DMS153 treated with DMSO at 0.1 percent for 48 hours (cell line): Measurements from ENCODE around the gene APOA1.
A peak's percentile ranks its signal among the peaks of the same experiment; 100 is the strongest.

Experiments used
- DNase-seq: peaks from one replicate; lab custom pipeline; 2025; ENCODE audit not compliant: unreplicated experiment; lab: John Stamatoyannopoulos, UW

APOA1 gene

DNA sequence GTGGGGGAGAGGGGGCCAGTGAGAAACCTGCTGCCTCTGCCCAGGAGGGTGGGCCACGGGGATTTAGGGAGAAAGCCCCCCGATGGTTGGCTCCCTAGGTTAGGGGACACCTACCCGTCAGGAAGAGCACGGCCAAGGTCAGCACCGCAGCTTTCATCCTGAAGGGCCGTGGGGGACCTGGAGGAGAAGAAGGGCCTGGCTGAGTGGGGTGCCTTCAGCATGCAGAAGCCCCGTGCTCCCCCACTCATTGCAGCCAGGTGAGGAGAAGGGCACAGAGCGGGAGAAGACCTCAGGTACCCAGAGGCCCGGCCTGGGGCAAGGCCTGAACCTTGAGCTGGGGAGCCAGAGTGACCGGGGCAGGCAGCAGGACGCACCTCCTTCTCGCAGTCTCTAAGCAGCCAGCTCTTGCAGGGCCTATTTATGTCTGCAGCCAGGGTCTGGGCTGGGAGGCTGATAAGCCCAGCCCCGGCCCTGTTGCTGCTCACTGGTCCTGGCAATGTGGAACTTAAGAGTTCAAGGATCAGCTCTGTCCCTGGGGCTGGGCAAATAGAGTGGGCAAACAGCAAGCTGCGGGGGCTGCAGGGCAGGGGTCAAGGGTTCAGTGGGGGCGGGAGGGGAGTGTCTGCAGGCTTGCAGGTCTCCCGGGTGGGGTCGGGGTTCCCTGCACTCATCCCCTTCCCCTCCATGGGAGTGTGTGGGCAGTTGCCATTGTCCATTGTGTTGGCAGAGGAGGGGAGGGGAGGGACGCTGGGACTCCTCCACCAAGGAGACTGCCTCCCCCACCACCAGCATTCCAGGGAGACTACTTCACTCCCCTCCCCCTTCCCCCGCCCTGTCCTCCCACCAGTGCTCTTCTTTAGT is at the start of gene APOA1:
TSS of gene APOA1 (minus strand) at position 392 of the 861 bp plus-strand sequence. CDS start at position 157, 235 bp downstream.
- DNase-seq, result no peak

- no peak for DNase-seq
Observed at GRCh38 chr11:116885951-116886655, 48.7 kb upstream of the APOA1 start.

- DNase-seq, result no peak
Observed at GRCh38 chr11:116882386-116882785, 45.0 kb upstream of the APOA1 start.

DNA sequence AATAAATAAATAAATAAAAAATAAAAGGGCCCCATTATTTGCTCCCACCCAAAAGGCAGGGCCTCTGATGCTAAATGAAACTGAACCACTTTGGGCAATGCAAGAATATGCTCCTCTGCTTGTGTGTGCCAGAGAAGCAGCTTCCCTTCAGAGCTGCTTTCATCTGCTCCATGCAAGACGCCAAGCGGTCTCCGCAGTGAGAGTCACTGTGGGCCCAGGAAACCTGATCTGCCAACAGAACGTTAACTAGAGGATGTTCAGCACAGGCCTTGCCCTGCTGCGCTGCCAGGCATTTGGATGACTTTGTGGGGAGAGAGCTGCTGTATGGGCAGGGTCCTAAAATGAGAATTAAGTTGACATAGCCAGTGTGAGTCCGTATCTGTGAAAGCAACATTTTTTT is 43.7 kb upstream of the APOA1 start:
- DNase-seq, result no peak

- DNase-seq, result peak; percentile 43
Observed at GRCh38 chr11:116879800-116880625, 42.6 kb upstream of the APOA1 start.

DNA sequence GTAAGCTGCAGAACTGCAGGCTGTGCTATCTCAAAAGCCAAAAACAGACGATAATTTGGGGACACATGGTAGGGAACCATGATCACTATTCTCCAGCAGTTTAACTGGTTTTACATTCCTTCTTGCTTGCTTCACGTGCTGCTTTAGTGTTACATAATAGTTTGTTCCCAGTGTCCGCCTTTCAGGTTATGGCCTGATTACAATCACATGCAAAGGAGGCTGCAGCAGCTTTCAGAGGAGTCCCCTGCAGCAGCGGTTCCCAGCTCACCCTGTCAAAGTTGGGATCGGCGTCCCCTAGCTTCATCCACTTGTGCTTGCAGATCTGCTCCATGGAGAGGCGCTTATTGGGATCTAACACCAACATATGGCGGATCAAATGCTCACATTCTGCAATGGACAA is 39.2 kb upstream of the APOA1 start:
- no peak for DNase-seq

DNA sequence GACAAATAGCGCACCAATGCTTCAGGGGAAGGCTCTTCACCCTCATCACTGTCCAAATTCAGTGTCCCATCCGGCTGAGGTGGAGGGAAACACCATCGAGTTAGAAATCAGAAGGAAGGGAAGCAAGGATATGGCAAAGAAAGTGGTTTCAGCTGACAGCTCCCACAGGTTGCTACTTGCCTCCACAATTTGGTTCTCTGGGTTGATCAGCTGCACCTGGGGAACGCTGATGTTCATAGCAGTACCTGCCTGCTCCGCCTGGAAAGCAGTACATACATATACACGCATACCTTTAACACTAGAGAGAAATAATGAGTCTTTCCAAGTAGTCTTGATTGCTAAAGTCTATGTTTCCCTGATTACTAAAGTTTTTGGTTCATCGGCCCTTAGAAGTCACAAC is 37.8 kb upstream of the APOA1 start:
- no peak for DNase-seq

DNA sequence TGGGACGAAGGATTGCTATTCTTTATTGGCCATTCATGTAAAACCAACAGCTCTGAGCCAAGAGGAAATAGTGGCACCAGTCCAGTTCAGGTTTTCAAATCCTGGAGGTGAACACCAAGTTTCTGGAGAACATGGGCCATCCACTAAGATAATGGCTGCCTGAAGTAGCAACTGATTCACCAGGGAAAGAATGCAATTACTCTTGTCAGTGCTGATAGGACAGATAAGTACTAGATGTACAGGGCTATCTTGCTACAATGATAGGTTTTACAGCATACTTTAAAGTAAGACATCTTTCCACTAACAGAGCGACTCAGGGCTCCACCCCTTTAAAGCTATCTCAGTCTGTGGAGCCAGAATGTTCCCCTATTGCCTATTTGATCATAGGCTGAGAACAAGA is 36.8 kb upstream of the APOA1 start:
- no peak for DNase-seq

- no peak for DNase-seq
Observed at GRCh38 chr11:116873381-116873780, 36.0 kb upstream of the APOA1 start.

GRCh38 chr11:116871248-116871647 is 33.8 kb upstream of the APOA1 start:
- DNase-seq, result no peak

- DNase-seq, result no peak
Observed at GRCh38 chr11:116870054-116870453, 32.6 kb upstream of the APOA1 start.

- no peak for DNase-seq
Observed at GRCh38 chr11:116869610-116870009, 32.2 kb upstream of the APOA1 start.

DNA sequence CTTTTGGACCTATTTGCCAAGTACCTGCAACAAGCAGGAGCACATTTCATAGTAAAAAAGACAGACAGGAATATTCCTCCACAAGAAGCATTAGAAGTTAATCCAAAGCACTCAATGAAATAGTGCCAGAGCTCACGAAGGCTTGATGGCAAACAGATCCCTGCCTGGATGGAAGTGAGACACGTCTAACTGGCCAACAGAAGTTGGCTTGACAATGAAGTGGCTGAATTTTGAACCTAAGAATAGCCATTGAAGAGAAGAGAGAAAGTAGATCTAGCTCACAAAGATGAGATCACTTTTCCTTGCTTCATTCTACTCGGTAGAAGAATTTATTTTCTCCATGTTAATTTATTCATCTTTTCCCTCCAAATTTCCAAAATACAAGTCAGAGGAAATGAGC is 30.6 kb upstream of the APOA1 start:
- DNase-seq, result no peak

DNA sequence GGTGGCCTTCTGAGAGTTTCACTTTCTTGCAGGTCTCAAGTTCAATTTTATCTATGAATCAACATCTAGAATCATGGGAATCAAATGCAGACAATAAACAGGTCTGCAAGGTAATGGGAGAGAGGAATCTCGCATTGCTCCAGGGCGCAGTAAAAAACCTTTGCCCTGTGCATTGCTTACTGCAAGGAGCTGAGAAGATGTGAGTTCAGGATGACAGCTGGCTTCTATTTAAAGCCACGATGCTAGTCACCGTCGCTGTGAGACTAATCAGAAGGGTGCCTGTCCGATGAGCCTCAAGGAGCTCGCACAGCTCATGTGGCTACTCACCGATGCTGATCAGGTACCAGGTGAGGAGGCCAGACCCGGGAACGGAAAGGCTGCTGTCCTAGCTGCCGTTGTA is 30.2 kb upstream of the APOA1 start:
- no peak for DNase-seq

DNA sequence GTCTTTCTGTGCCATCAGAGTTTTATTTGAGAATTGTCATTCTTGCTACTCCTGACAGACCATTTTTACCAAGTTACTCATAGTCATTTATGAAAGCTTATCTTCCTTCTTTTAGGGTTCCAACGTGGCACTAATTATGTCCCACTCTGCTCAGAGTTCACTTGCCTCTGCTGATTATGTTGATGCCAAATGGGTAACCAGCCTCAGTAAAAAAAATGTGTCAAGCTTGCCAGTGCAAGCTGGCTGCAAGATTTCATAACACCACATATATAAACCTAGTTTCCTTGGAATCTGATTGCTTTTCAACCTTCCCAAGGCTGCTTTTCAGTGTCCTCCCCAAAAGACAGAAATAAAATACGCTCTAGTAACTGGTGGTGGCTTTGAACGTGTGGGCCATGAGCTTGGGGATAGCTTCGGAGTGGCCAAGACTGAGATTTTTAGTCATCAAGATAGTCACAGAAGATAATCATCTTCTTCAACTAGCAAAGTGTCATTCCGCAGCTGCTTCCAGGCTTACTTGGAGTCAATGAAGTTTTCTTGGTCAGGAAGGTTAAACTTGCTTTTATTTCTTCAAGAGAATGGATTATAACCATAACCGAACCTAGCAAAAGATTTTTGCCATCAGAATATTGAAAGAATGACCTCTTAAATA is 29.5 kb upstream of the APOA1 start:
- DNase-seq, result no peak

GRCh38 chr11:116865696-116866095 is 28.3 kb upstream of the APOA1 start:
- no peak for DNase-seq

DNA sequence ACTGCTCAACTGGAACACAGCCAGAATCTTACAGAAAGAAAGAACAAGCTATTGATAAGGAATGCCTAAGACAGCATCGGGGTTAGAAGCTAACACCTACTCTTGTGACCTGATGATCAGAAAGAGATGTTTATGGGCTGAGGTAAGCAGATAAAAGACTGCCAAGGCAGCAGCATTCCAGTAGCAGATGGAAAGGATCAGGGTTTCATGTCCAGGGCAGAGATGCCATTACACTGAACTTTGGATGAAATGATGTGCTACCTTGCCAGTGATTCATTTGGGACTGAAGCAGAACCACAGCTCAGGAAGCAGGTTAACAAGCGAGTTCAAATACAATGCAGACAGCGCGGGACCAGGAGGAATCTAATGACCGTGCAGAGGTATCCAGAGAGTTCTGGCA is 27.1 kb upstream of the APOA1 start:
- DNase-seq, result no peak

- no peak for DNase-seq
Observed at GRCh38 chr11:116862951-116863350, 25.5 kb upstream of the APOA1 start.

DNA sequence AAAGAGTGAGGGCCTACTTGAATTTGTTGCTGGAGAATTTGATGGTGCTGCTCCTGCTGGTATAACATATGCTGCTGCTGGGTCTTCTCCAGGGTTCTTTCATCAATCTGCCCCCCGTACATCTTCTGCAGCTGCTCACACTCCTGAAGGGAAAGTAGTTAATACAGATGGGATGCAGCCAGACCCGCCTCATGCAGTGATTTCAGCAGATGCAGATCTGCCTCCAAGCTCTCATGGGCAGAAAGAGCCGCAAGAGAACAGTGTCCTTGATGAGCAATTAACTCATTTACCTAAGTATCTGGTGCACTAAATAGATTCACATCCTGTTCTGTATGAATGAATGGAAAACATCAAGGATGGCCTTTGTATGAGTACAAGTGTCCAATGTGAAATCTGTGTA is 24.8 kb upstream of the APOA1 start:
- no peak for DNase-seq

- DNase-seq, result no peak
Observed at GRCh38 chr11:116861539-116861938, 24.1 kb upstream of the APOA1 start.

- DNase-seq, result no peak
Observed at GRCh38 chr11:116860303-116860702, 22.9 kb upstream of the APOA1 start.
